IPS-15b (cell line): Measurements from ENCODE around the gene RPGRIP1L.
"Not testable (repeated sequence)": the region's sequence is repeated elsewhere in the genome, so short reads cannot be mapped to it uniquely, and the experiment has no call there.

Experiments used
- H3K27me3 ChIP-seq: one replicate; pipeline ENCODE4 v1.6.1; 2013; ENCODE audit warnings: low read length; ENCODE audit not compliant: control insufficient read depth, insufficient read depth
- H3K36me3 ChIP-seq: one replicate; pipeline ENCODE4 v1.6.1; 2013; ENCODE audit warnings: low read length; ENCODE audit not compliant: control insufficient read depth, insufficient read depth
- H3K4me1 ChIP-seq: one replicate; pipeline ENCODE4 v1.6.1; 2013; ENCODE audit warnings: mild to moderate bottlenecking, low read length; ENCODE audit not compliant: control insufficient read depth, insufficient read depth
- H3K4me3 ChIP-seq: one replicate; pipeline ENCODE4 v1.5.1; 2013; ENCODE audit warnings: low read depth, low read length
- H3K9ac ChIP-seq: one replicate; pipeline ENCODE4 v1.6.1; 2013; ENCODE audit warnings: low read depth, mild to moderate bottlenecking, low read length
- H3K9me3 ChIP-seq: one replicate; pipeline ENCODE4 v1.6.1; 2013; ENCODE audit warnings: mild to moderate bottlenecking, low read length; ENCODE audit not compliant: control insufficient read depth, insufficient read depth

The RPGRIP1L gene

DNA sequence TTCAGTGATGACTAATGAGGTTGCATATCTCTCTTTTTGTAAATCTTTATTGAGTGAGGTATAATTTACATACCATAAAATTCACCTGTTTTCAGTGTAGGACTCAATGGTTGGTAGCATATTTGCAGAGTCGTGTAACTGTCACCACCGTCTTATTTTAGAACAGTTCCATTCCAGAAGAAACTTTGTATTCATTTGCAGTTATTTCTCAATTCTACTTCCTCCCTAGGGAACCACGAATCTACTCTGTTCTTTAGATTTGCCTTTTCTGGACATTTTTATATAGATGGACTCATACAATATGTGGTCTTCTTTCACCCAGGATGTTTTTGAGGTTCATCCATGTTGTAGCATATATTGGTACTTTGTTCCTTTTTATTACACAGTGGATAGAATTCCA, 4.0 kb upstream of the RPGRIP1L start:
- H3K36me3 ChIP-seq = no peaks in the 10 kb centered on the region
- H3K4me1 ChIP-seq = no peaks in the 10 kb centered on the region
- H3K4me3 ChIP-seq = no peak overlapping the region
- no peaks in the 10 kb centered on the region for H3K27me3 ChIP-seq
- H3K9me3 ChIP-seq = no peaks in the 10 kb centered on the region
- no peak overlapping the region for H3K9ac ChIP-seq

DNA sequence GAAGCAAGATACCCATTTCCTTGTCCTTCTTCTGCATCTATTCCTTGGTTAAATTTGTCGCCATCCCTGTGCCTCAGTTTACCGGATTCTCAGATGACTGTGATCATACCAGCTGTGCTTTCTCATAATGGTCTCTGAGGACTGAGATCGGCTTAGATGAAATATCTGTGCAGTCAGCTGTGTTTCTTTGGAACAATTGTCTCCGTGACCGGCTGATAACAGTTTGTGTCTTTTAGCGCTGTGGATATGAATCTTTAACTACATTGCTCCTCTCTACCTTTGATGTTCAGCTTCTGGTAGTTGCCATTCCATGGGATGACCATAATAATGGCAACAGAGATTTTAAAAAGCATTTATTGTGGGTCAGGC, 770 bp upstream of the RPGRIP1L start:
- H3K9me3 ChIP-seq = no peaks in the 10 kb centered on the region
- no peaks in the 10 kb centered on the region for H3K27me3 ChIP-seq
- peak overlapping the region; percentile 96 for H3K4me3 ChIP-seq
- H3K36me3 ChIP-seq = no peaks in the 10 kb centered on the region
- no peaks in the 10 kb centered on the region for H3K4me1 ChIP-seq
- peak overlapping the region; percentile 27 for H3K9ac ChIP-seq

DNA sequence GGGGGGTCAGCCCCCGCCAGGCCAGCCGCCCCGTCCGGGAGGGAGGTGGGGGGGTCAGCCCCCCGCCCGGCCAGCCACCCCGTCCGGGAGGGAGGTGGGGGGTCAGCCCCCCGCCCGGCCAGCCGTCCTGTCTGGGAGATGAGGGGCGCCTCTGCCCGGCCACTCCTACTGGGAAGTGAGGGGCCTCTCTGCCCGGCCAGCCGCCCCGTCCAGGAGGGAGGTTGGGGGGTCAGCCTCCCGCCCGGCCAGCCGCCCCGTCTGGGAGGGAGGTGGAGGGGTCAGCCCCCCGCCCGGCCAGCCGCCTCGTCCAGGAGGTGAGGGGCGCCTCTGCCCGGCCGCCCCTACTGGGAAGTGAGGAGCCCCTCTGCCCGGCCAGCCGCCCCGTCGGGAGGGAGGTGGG, 5.4 kb downstream of the RPGRIP1L start:
- not testable (repeated sequence) for H3K9me3 ChIP-seq, H3K27me3 ChIP-seq, H3K9ac ChIP-seq, H3K36me3 ChIP-seq, H3K4me1 ChIP-seq, H3K4me3 ChIP-seq

DNA sequence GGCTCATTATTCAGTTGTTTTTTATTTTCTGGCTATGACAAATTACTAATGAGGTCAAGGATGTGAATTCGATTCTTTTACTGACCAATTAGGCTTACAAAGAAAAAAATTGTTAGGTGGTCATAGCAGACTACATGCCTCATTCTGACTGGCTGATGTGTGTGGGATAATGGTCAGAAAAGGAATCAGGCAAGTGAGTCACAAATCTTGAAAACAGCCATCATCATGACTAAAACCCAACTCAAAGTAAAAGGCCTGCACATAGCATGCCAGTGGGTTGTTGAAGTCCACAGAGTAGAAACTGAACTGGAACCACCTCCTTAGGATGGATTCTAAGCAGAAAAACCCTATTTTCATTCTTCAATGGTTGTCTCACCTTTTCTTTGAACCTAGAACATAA, 8.6 kb downstream of the RPGRIP1L start:
- H3K36me3 ChIP-seq = no peaks in the 10 kb centered on the region
- no peaks in the 10 kb centered on the region for H3K4me1 ChIP-seq
- H3K27me3 ChIP-seq = no peaks in the 10 kb centered on the region
- no peaks in the 10 kb centered on the region for H3K9me3 ChIP-seq
- H3K9ac ChIP-seq = no peak overlapping the region
- H3K4me3 ChIP-seq = no peak overlapping the region

DNA sequence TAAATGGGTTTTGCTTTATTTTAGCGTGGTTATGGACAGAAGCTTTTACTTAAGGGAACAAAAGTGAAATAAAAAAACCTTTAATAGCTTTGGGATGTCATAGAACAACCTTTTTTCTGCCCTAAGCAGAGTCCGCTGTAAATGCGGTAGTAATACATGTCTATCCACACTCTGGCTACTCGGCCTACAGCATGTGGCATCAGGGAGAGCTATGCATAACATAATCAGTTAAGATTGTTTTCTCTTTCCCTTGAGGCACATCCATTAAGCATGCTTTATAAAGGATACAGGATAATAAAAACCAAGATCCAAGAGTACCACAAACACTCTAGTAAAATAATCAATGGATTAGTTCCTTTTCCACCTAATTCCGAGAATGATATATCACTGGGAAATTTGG, 10.3 kb downstream of the RPGRIP1L start:
- H3K27me3 ChIP-seq = no peaks in the 10 kb centered on the region

DNA sequence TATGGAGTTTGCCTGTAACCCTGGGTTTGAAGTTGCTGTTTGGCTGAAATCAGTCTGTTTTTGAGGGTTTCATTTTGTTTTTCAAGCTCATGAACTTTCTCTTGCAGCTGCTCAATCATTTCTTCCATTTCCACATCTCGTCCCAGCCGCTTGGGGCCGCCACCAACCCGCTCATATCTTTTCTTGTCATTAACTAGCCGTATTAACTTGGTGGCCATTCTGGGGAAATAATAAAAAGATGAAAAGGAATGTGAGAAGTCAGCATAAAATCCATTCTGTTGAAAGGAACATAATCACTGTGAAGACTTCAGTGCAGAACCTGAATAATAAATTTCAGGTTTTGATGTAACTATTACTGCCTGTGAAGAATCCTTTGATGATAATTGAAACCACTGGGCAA, 11.5 kb downstream of the RPGRIP1L start:
- Histone ChIP-seq H3K36me3 (no peaks in the 10 kb centered on the region), H3K4me1 (no peaks in the 10 kb centered on the region), H3K27me3 (no peaks in the 10 kb centered on the region), H3K4me3 (no peak overlapping the region), H3K9me3 (no peaks in the 10 kb centered on the region), H3K9ac (no peak overlapping the region)

More for the DNA sequence above, 10.3 kb downstream of the RPGRIP1L start:
- no peak overlapping the region for H3K4me3 ChIP-seq
- no peaks in the 10 kb centered on the region for H3K4me1 ChIP-seq
- H3K9ac ChIP-seq = no peak overlapping the region
- H3K36me3 ChIP-seq = no peaks in the 10 kb centered on the region
- no peaks in the 10 kb centered on the region for H3K9me3 ChIP-seq

DNA sequence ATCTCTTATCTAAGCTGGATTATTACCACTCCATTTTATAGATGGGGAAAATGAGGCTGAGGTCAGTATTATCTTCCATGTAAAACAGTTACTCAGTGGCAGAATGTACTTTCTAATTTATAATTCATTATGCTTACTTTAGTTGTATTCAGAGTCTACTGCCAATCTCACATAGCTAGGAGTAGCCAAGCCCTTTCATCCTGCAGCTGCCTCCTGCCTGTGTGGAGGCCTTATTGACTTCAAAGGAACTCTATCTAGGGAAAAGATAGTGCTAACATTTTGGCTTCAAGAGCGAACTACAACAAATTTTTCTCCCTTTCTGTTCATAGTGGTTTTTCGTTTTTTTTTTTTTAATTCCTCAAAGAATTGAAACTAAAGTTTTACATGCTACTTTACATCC, 12.9 kb downstream of the RPGRIP1L start:
- no peak overlapping the region for H3K4me3 ChIP-seq
- no peaks in the 10 kb centered on the region for H3K36me3 ChIP-seq
- no peaks in the 10 kb centered on the region for H3K9me3 ChIP-seq
- no peaks in the 10 kb centered on the region for H3K4me1 ChIP-seq
- no peaks in the 10 kb centered on the region for H3K27me3 ChIP-seq
- no peak overlapping the region for H3K9ac ChIP-seq

DNA sequence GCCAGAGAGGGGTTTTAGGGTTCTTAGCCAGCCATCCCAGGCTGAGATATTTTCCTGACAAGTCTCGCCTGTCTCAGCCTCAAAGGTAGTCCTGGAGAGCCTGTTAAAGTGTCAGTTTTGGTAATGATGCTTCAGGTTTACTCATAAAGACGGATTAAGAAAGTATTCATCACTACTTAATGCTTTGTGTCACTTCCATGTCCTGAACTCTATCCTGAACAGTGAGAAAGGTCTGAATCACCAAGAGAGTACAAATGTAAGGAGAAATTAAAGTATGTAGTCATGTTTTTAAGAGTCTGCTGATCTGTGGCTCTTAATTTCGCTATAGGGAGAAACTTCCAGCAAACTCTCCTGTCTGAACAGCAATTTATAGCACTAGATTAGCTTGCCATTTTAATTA, 14.0 kb downstream of the RPGRIP1L start:
- H3K27me3 ChIP-seq = no peaks in the 10 kb centered on the region
- H3K36me3 ChIP-seq = no peaks in the 10 kb centered on the region
- H3K4me1 ChIP-seq = no peaks in the 10 kb centered on the region
- no peak overlapping the region for H3K9ac ChIP-seq
- no peaks in the 10 kb centered on the region for H3K9me3 ChIP-seq
- H3K4me3 ChIP-seq = no peak overlapping the region

DNA sequence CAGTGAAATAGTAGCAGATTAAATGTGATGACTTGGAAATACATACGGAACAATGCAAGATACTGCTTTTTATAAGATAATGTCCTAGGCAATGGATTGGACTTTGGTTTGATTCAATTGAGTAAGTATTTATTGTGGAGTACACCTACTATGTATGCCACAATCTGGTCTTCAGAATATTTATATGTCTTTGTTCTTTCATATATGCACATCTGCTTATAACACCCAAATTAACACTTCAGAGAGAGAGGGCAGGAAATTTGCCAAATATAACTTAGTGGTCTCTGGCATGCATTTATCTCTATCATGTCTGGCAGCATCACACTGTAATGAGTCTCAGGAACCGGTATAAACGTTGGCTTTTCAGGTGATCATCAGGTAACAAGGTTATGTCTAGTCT, 16.9 kb downstream of the RPGRIP1L start:
- Histone ChIP-seq H3K4me3 (no peak overlapping the region), H3K9ac (no peak overlapping the region), H3K9me3 (no peaks in the 10 kb centered on the region), H3K36me3 (no peaks in the 10 kb centered on the region), H3K27me3 (no peaks in the 10 kb centered on the region), H3K4me1 (no peaks in the 10 kb centered on the region)

DNA sequence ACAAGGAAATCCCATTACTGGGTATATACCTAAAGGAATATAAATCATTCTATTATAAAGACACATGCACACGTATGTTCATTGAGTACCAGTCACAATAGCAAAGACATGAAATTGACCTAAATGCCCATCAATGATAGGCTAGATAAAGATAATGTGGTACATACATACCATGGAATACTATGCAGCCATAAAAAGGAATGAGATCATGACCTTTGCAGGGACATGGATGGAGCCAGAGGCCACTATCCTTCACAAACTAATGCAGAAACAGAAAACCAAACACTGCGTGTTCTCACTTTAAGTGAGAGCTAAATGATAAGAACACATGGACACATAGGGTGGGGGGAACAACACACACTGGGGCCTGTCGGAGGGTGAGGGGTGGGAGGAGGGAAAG, 18.3 kb downstream of the RPGRIP1L start:
- H3K27me3 ChIP-seq, H3K36me3 ChIP-seq, H3K9ac ChIP-seq, H3K4me3 ChIP-seq, H3K4me1 ChIP-seq, H3K9me3 ChIP-seq: not testable (repeated sequence)

DNA sequence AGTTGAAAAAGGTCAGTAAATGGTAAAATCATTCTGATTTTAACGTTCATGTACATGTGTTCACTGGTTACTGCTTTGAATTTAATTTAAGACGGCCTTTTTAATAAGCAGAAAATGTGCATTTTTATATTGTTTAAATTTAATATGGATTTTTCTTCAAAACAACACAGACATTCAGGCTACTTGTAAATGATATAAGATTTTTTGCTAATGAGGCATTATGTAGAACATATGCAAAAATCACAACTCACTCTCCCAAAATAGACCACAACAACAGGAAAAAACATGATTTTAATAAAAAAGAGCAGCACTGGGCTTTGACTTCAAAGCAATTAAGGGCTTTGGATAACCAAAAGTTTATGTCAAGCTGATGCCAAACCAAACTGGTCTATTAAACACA, 22.3 kb downstream of the RPGRIP1L start:
- Histone ChIP-seq H3K9me3 (no peaks in the 10 kb centered on the region), H3K4me3 (no peak overlapping the region), H3K36me3 (no peaks in the 10 kb centered on the region), H3K9ac (no peak overlapping the region), H3K27me3 (no peaks in the 10 kb centered on the region), H3K4me1 (no peaks in the 10 kb centered on the region)

DNA sequence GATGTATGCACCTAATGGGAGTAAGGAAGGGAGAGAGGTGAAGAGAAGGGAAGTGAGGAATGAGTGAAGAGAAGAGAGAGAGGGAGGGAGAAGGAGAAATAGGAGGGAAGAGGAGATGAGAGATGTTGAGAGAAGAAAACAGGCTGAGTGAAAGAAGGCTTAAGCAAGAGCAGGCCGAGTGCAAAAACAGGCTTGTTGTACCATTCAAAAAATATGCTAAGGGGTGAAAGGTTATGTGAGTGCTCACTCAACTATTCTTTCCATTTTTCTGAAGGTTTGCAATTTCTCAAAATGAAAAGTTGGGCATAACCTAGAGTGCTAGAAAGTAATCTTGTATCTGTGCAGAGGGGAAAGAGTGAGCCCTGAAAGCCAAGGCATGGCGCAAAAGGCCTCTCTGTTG, 22.9 kb downstream of the RPGRIP1L start:
- no peaks in the 10 kb centered on the region for H3K9me3 ChIP-seq
- H3K4me3 ChIP-seq = no peak overlapping the region
- no peaks in the 10 kb centered on the region for H3K27me3 ChIP-seq
- no peaks in the 10 kb centered on the region for H3K36me3 ChIP-seq
- no peaks in the 10 kb centered on the region for H3K4me1 ChIP-seq
- no peak overlapping the region for H3K9ac ChIP-seq

DNA sequence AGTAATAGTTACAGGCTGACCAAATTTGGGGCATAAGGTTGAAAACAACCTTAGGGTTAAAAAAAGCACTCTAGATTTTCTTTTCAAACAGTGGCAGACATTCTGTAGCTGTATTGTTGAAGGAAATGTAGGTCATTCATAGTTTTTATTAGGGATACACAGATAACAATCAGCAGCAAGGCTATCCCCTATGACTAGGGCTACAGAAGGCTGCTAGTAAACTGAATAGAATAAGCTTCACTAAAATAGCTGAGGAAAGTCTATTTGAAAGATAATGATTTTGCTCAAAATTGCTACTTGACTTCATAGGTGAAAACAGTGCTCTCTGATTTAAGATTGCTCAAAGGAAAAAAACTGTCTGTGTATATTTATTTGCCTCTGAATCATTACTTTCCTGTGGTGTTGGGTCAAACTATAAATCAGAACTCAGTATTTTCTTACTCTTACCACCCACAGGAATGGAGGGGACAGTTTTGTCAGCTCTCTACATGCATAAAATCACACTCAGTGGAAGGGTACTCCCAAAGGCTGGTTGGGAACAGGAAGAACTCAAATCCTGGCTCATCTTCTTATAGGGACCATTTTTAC, 24.8 kb downstream of the RPGRIP1L start:
- Histone ChIP-seq H3K9me3 (no peaks in the 10 kb centered on the region), H3K9ac (no peak overlapping the region), H3K27me3 (no peaks in the 10 kb centered on the region), H3K4me3 (no peak overlapping the region), H3K36me3 (no peaks in the 10 kb centered on the region), H3K4me1 (no peaks in the 10 kb centered on the region)
